ENCODE results near the gene JAK1.

DNA sequence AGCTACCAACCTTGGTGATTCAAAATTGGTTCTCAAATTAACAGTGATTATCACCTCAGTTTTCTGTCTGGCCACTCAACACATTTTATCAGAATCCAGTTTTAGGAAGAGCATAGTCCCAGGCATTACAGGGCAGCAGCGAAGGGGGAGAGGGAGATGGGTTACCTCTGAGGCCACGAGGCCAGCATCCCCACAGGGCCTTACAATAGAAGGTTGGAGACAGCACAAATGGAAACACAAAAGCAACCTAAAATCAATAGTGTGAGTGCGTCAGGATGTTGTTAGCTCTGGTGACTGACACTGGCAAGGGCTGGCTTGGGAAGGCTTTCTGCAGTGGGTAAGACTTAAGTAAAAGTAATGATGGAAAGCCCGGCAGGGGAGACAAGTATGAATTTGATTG lies 79.5 kb downstream of the JAK1 start:
- no peak for TF ChIP-seq SUZ12 (IDR thresholded peaks at IDR 0.05; ENCODE audit: extremely low read depth, insufficient read depth, insufficient read length)
- TF ChIP-seq ZNF274 (IDR thresholded peaks at IDR 0.05; ENCODE audit: low read depth, low read length): no peak

All from NT2/D1 (cell line).